Myocyte (in vitro differentiated cells): ENCODE data around the gene NPLOC4. TPM values are rescaled to one million over a fixed set of nuclear protein-coding genes. Genes with fewer than 3 reads are reported as not detected.

Source experiments
- DNase-seq: peaks from one replicate; pipeline ENCODE4 v3.0.0-alpha.2; 2012; ENCODE audit warnings: low read depth
- total RNA-seq: library from RNA; depleted of rRNA; stranded (reverse); fragments of >200 nt; gene quantifications from 2 replicates; pipeline ENCODE4 v1.2.3, GENCODE V29; 2014

Gene NPLOC4
- total RNA-seq, 1 donor from 2014 or later: 96.8 TPM

DNA sequence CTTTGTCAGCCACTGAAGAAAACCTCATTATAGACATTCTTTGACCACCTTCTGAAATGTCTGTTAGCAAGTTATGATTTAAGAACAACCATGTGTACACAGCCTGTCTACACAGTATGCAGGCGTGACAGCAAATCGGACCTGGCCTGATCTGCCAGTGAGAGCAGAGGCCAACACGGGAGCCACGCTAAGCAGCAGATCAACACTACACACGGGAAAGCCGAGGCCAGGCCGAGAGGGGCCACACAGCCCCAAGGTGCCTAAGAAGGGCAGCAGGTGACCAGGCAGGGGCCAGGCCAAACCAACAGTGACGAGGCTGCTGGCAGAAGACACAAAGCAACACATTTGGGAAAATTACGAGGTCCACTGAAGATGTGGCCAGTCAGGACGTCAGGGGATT, 68.5 kb downstream of the NPLOC4 start:
- no peak for DNase-seq

GRCh38 chr17:81567191-81567590, 69.7 kb downstream of the NPLOC4 start:
- no peak for DNase-seq

- peak; percentile 95 for DNase-seq
Measured at GRCh38 chr17:81566461-81567126, 70.3 kb downstream of the NPLOC4 start.

DNA sequence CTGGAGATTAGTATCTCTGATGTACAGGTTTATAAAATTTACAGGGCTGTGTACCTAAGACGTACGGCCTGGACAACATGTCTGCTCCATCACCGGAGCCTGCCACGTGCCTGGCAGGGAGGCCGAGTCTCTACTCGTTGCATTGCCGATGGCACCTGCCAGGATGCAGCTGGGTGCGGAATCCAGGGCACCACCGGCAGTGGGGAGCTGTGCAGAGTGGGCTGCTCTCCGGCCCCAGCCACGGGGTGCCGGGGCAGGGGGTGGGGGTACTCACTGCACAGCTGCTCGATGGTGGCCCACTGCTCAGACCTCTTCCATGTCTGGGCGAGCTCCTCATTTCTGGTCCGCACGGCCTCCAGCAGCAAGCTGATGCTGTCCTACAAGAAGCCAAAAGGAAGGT, 71.7 kb downstream of the NPLOC4 start:
- DNase-seq: no peak

GRCh38 chr17:81564778-81565177, 72.1 kb downstream of the NPLOC4 start:
- no peak for DNase-seq

GRCh38 chr17:81563861-81564586, 72.9 kb downstream of the NPLOC4 start:
- DNase-seq: no peak

DNA sequence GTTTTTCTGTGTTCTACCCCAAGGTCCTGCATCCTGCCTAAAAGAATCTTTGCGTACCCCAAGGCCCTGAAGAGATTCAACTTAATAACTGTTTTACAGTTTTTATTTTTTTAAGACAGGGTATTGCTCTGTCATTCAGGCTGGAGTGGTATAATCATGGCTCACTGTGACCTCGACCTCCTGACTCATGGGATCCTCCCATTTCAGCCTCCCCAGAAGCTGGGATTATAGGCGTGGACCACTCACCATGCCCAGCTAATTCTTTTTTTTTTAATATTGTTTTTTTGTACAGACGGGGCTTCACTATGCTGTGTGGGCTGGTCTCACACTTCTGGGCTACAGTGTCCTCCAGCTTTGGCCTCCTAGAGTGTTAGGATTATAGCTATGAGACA, 75.4 kb downstream of the NPLOC4 start:
- no peak for DNase-seq

- no peak for DNase-seq
Measured at GRCh38 chr17:81558941-81559806, 77.7 kb downstream of the NPLOC4 start.

- DNase-seq: no peak
Measured at GRCh38 chr17:81558115-81558468, 78.8 kb downstream of the NPLOC4 start.

GRCh38 chr17:81557276-81558114, 79.4 kb downstream of the NPLOC4 start:
- peak; percentile 32 for DNase-seq

GRCh38 chr17:81556863-81557262, 80.0 kb downstream of the NPLOC4 start:
- DNase-seq: no peak

- DNase-seq: peak; percentile 85
Measured at GRCh38 chr17:81556175-81556691, 80.7 kb downstream of the NPLOC4 start.

- peak; percentile 86 for DNase-seq
Measured at GRCh38 chr17:81553616-81554181, 83.2 kb downstream of the NPLOC4 start.

- peak; percentile 84 for DNase-seq
Measured at GRCh38 chr17:81553018-81553615, 83.8 kb downstream of the NPLOC4 start.

DNA sequence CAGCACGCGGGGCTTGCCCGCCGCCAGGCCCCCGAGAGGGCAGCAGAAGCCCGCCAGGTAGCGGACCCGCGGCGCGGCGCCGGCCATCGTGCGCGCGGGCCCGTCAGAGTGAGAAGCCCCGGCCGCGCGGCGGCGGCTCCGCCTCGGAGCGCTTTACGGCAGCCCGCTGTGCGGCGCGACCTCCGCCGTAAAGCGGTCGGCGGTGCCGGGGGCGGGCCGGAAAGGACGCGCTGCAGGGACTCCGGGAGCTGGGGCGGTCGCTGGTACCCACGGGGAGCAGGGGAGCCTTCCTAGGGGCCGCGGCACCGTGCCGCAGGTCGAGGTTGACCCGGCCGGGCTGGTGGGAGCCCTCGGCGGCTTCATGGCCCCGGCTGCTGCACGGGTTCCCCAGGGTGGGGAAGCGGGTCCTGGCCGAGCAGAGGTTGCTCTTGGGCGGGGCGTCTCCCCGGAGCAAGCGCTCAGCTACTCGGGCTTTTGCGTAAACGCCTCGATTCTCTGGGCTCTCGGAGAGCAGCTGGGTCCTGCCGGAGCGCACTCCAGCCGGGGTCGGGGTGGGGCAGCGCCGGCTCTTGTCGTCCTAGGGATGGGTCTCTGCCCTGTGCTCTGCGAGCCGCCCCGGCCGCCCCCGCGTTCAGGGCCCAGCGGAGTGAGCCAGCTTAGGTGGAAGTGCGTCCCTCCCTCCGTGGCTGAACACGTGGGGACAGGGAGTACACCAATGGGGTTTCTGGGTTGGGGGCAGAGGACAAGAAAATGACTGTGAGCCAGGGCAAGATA, 84.5 kb downstream of the NPLOC4 start, which contains the start of gene FAAP100:
Gene FAAP100 (minus strand): TSS at position 110 of the 774 bp plus-strand sequence. CDS start 23 bp downstream, at position 87.
- peak; percentile 81 for DNase-seq

DNA sequence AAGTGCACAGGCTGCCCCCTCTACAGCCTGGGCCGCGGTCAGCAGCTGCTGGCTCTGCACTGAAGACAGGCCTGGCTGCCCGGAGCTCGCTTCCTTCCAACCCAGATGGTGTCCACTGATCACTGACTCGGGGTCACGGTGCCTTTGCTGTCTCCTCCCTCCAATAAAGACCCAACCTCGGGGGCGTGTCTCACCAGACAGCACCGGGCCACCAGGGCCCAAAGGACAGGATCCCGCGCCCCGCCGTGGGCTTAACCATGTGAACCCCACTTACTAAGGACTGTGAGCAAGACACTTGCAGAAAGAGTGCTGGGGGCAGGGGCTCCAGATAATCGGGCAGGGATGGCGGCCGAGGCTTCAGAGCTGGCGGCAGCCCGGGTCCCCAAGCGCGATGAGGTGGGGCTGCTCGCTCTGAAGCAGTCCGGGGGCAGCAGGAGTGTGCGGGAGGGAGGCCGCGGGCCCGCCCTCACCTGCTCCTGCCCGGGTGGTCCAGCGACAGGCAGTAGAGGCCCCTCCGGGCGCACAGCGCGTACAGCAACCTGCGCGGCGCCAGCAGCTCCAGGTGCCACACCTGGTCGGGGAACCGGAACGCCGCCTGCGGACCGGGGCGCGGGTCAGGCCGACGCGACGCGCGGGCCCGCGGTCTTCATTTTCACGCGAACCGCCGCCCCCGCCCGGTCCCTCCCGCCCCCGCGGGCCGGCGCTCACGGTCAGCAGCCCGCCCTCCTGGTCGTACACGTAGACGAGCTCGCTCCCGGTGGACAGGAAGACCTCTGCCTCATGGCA, 85.3 kb downstream of the NPLOC4 start:
- peak; percentile 79 for DNase-seq

DNA sequence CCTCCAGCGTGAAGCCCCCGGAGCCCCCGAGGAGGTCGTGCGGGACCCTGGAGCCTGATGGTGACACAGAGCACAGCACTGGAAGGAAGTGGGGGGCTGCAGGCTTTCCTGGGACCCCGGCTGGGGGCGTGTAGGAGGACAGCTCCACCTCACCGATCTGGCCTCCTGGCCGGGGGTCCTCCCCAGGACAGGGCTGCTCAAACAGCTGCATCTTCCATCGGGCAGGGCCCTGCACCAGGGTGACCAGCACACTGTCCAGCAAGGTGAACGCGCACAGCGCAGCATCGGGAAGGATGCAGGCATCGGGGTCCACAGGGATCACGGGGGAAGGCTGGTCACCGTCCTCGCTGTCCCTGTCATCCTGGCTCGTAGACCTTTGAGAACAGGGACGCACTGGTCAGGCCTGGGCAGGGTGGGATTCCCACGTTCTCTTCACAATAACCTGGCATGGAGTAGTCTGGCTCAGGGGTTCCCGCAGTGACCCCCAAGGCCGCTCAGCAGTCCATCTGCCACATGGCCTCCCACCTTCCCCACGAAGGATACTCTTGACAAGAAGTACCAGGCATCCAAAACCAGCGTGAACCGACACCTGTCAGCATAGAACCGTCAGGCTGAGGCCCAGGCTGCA, 86.0 kb downstream of the NPLOC4 start:
- no peak for DNase-seq

- no peak for DNase-seq
Measured at GRCh38 chr17:81550285-81550684, 86.6 kb downstream of the NPLOC4 start.
